ENCODE data around the gene DES. TPM values are rescaled to one million over a fixed set of nuclear protein-coding genes. Genes with fewer than 3 reads are reported as not detected.

Gene DES
- total RNA-seq, 1 donor from 2014 or later = 1.4 TPM

DNA sequence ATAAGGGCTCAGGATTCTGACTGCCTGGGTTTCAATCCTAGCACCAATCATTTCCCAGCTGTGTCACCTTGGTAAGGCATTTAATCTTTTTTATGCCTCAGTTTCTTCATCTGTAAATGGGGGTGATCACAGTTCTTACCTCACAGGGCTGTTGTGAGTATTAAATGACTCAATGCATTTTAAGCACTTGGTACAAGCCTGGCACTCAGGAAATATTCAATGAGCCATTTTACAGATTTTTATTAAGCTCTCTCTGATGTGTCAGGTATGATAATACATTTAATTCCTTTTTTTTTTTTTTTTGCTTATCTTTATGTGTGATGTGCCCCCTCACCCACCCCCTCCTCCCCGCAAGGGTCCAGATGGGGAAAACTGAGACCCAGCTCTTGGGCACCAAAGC lies 28.5 kb downstream of the DES start:
- DNase-seq (ENCODE audit: low spot score) (no peak), ATAC-seq (no peak)
- intact Hi-C loops (cut with DNase I) = no loop called here

DNA sequence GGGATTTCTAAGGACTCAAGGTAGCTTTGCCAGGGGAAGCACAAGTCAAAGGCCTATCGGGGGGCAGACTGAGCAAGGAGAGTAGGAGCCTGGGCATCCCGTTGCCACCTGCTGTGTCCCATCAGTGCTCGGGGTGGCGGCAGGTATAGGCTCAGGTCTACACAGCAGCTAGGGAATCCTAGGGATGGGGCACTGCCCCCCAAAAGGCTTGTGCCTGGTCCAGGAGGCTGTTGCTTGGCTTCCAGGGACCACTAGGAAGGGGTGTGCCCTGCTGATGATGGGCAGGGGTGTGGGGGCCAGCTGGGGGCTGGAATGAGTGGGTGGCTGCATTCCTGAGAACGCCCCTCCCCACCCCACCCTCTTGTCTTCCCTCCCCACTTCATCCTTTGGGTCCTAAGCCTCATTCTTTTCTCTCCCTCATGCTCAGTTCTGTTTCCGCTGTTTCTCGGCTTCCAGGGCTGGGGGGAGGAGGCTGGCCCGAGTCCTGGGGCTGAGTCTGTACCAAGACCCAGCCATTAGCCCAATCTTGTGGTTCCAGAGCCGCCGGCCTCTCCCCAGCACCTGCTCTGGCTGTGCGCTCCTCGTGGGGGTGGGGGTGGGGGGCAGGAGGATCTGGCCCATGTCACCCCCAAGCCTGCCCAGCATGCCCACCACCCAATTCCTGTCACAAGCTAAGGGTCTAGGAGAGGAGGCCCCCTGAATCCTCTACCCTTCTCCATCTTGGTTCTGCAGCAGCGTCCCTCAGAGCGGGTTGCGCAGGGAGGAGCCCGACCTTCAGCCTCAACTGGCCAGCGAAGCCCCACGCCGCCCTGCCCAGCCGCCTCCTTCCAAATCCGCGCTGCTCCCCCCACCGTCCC lies 29.3 kb downstream of the DES start:
- intact Hi-C loops (cut with DNase I) = no loop called here
- DNase-seq (ENCODE audit: low spot score) (no peak), ATAC-seq (no peak)

- DNase-seq (ENCODE audit: low spot score) (no peak), ATAC-seq (no peak)
- intact Hi-C loops (cut with DNase I) = no loop called here
Measured at GRCh38 chr2:219448099-219448775, 30.1 kb downstream of the DES start.

GRCh38 chr2:219448776-219449341 lies 30.7 kb downstream of the DES start:
- ATAC-seq (no peak), DNase-seq (ENCODE audit: low spot score) (no peak)
- intact Hi-C loops (cut with DNase I) = no loop called here

- no peak for DNase-seq (ENCODE audit: low spot score)
- intact Hi-C loops (cut with DNase I) = no loop called here
Measured at GRCh38 chr2:219449609-219450008, 31.4 kb downstream of the DES start.

DNA sequence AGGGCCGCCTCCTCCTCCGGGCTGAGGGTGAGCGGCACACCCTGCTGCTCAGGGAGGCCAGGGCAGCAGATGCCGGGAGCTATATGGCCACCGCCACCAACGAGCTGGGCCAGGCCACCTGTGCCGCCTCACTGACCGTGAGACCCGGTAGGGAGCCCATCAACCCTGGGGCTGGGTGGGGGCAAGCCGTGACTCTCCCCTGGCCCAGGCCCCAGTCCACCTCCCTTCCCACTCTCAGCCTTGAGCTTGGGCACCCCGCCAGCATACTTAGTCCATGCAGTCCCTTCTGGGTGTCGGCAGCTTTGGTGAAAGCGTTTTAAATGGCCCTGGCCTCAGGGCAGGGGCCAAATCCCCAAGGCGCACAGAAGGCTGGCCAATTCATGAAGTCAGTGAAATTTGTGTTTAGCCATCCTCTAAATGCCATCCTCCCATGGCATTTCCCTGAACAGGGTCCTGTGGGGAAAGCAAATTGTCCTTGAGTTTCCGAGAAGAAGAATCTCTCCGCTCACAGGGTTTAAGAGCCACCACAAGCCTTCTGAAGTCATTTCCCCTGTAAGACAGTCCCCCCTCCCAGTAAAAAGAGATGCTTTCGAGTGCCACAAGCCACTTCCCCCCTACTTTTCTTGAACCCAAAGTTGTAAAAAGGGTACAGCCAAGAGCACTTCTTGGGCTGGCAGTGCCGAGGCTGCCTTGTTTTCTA lies 33.6 kb downstream of the DES start:
- ATAC-seq (no peak), DNase-seq (ENCODE audit: low spot score) (no peak)
- intact Hi-C loops (cut with DNase I) = no loop called here

More at GRCh38 chr2:219449609-219450008, 31.4 kb downstream of the DES start:
- ATAC-seq = no peak

DNA sequence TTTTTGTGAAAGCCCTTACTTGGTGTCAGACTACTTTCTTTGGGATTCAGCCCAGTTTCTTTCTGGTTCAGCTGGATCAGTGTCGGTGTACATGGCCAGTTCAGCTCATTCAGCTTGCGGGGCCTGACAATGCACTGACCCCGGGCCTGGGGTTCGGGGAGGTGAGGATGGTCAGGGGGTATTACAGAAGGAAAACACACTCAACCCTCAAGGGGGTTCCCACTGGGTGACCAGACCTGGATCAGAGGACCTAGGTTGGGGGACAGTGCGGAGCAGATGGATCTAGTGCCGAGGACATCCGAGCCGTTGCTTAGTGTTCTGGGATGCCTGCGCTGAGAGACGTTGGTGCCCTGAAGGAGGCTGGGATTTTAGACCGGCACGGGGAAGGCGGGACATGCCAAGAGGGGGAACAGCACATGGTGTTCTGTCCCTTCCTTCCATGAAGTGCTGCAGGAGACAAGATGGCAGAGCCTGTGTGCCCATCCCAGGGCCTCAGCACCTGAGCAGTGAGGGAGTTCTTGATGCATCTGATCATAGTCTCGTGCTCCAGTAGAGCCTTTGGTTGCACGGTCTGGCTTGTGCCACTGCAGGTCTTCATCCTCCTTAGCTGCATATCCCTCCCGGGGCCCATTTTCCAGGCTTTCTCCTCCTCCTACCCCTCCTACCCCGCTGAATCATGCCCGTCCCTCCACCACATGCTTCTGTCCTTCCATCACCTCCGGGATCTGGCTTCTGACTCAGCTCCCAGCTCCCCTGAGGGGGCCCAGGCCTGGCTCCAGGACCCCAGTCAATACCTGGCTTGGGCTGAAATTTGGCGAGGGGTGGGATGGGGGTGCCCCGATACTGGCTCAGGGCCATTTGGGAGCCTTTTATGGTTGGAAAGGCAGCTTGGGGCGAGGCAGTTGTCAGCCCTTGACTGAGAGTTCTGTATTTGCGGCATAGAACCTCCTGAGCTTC lies 34.5 kb downstream of the DES start:
- ATAC-seq = peak; percentile 79
- no peak for DNase-seq (ENCODE audit: low spot score)
- intact Hi-C loops (cut with DNase I) = no loop called here

- intact Hi-C loops (cut with DNase I) = no loop called here
- peak; percentile 20 for ATAC-seq
- DNase-seq (ENCODE audit: low spot score) = no peak
Measured at GRCh38 chr2:219453671-219454590, 35.8 kb downstream of the DES start.

GRCh38 chr2:219455581-219455980 lies 37.4 kb downstream of the DES start:
- no peak for DNase-seq (ENCODE audit: low spot score)
- no peak for ATAC-seq
- intact Hi-C loops (cut with DNase I) = no loop called here

DNA sequence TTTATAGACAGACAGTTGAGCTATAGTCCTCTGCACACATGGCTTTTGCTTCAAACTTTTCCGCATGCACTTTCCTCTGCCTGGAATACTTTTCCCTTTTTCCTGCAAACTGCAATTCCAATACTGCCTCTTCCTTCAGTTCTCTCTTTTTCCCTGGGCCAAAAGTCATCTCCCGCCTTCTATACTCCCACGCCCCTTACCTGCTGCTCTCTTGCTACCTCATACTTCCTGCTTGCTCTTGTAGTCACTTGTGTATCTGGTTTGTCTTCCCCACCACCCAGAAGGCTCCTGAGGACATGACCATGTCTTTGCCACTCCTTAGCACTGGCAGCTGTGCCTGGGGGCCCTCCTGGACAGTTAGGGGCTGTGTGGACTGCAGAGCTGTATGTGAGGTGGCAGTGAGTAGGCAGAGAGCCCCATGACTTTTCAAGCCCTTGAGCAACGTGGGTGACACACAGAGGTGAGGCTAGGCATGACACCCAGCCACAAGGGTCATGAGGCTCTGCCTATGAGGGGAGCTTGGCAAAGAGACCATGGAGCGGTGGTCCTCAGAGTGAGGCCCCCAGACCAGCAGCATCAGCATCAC lies 39.7 kb downstream of the DES start:
- DNase-seq (ENCODE audit: low spot score) = no peak
- intact Hi-C loops (cut with DNase I) = no loop called here
- no peak for ATAC-seq

GRCh38 chr2:219458996-219459395 lies 40.8 kb downstream of the DES start:
- no peak for ATAC-seq
- intact Hi-C loops (cut with DNase I) = no loop called here
- DNase-seq (ENCODE audit: low spot score) = no peak

- DNase-seq (ENCODE audit: low spot score) = no peak
- intact Hi-C loops (cut with DNase I) = no loop called here
- ATAC-seq = peak; percentile 75
Measured at GRCh38 chr2:219459460-219460311, 41.5 kb downstream of the DES start.

- ATAC-seq = peak; percentile 63
- intact Hi-C loops (cut with DNase I) = no loop called here
- no peak for DNase-seq (ENCODE audit: low spot score)
Measured at GRCh38 chr2:219460424-219460926, 42.3 kb downstream of the DES start.

DNA sequence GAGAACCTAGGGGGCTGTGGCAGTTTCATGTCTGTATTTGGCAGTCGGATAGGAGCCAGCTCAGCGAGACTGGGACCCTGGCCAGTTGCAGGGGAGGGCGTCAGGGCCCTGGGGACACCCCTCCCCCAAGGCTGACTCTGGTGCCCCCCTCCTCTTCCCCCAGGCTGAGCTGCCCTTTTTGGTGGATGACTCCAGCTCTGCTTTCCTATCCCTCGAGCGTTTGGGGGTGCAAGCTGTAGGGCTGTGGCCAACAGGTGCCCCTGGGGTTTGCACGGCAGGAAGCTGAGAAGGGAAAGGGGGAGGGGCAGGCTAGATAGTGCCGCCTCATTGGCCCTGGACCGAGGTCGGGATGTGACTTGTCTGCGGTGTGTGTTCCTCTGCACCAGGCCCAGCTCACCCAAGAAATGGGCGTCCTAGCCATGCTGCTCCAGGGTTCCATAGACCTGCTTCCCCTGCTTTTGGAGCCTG lies 42.9 kb downstream of the DES start:
- ATAC-seq = peak; percentile 27
- intact Hi-C loops (cut with DNase I) = no loop called here
- no peak for DNase-seq (ENCODE audit: low spot score)

GRCh38 chr2:219461669-219462068 lies 43.5 kb downstream of the DES start:
- intact Hi-C loops (cut with DNase I) = no loop called here
- ATAC-seq (no peak), DNase-seq (ENCODE audit: low spot score) (no peak)

DNA sequence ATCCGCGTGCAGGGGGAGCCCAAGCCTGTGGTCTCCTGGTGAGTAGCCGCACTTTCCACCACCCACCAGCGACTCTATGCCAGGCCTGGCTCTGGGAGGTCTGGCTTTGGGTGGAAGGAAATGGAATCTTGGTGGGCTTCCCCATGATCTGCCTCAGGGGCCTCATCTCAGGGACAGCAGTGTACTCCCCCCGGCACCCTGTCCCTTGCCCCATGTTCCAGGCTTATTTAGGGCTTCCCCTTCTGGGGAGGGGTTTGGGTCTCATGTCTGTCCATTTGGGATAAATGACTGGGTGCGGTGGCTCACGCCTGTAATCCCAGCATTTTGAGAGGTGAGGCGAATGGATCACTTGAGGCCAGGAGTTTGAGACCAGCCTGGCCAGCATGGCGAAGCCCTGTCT lies 44.2 kb downstream of the DES start:
- DNase-seq (ENCODE audit: low spot score) (no peak), ATAC-seq (no peak)
- intact Hi-C loops (cut with DNase I) = no loop called here
